Kidney capillary endothelial cell (primary cell): ENCODE results near the gene SCYL3.
"Not testable (repeated sequence)": the region's sequence is repeated elsewhere in the genome, so short reads cannot be mapped to it uniquely, and the experiment has no call there.

Experiments used
- DNase-seq: peaks from one replicate; pipeline ENCODE4 v3.0.0-alpha.2; 2018; ENCODE audit warnings: low spot score

The SCYL3 gene

DNA sequence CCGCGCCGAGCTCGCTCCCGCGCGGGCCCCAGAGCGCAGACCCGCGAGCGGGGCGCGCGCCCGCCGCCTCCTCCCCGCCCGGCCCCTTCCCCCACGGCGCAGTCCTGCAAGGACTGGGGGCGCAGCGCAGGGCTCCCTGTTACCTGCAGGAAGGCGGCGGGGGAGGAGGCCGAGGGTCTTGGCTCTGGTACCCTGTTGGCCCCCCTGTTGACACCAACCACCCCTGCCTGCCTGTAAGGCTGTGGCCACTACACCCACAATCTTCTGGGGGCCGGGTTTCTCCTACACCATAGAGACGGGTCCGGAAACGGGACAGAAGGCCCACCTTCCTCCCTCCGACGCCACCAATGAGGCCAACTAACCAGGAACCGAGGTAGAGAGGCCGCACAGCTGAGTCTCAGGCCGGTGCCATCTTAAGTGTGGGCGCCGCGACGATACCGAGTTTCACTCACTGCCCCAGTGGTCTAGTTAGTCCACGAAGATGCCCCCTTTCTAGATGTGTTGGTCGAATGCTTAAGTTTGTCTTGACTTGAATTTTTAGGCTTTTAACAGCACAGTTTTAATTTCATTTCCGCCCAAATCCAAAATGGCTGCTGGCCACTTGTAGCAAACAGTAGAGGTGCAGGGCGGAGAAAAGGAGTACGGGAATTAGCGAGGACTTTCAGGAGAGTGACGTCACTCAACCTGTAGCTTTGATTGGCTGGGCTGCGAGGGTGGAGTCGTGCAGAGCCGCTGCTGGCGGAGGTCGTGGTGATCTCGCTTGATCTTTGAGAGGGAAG is at the start of gene SCYL3:
SCYL3 (minus strand) TSS at position 252 of the 779 bp plus-strand sequence. CDS start 5,056 bp downstream, outside the sequence.
- peak; percentile 97 for DNase-seq

DNA sequence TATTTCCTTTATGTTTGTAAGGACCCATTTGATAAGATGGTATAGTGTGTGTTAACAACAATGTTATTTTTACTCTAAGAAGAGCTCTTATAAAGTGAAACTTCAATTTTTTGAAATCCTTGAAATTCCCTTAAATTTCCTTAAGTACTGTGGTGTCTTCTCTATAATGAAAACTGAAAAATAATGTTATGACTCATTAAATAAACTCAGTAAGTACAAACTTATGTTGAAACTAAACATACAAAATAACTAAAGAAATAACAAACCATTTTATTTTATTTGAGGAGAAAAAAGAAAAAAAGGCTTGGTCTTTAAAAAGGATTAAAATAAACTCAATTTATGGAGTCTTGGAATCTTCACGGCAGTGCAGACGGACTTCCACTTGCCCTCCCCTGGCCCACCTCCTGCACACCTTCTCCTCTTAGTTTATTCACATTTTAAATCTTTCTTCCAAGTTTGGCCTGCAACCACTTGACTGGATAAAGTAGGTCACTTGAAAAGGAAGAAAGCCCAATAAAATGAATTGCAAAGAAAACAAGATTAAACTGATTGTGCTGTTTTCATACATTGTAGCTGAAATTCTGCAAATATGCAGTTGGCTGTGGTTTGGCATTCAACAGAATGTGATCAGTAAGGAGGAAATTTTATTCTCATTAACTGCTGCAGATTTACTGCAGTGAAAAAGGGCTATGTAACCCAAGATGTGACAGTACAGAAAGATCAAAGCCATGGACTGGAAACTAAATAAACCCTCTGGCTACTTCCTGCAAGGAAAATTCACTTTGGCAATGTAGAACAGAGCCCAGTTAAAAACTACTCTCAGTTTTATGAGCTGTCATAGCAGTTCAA is 48.5 kb upstream of the SCYL3 start:
- no peak for DNase-seq

GRCh38 chr1:169933984-169934725 is 40.5 kb upstream of the SCYL3 start:
- DNase-seq = no peak

DNA sequence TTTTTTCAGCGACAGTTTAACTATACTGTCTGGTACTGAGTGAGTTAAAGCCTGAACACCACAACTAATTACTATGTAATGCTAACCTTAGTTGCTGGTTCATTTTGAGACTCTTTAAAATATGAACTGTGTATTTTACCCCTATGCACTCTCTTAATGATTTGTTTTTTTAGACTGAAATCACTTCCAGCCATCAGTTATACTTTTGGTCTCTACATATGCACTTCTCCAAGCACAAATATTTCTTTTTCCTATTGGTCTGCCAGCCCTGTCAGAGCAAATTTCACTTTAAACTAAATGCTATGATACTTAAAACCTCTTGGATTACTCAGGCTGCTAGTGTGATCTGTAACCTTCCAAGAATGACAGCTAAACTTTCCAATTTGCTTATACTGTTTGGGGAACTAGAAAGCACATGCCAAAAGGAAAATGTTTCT is 38.1 kb upstream of the SCYL3 start:
- no peak for DNase-seq

DNA sequence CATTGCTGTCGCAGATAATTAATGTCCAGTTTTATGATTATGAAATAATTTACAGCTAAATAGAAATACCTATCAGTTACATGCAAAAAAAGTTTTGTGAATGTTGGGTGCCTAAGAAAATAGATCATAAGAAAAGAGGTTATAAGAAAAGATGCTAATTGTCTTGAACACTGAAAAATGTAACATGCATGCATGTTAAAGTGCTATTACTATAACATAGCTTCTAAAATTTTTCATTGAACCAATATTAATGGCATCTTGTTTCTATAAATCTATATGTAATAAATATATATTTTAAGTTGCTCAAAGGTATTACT is 35.5 kb upstream of the SCYL3 start:
- no peak for DNase-seq

DNA sequence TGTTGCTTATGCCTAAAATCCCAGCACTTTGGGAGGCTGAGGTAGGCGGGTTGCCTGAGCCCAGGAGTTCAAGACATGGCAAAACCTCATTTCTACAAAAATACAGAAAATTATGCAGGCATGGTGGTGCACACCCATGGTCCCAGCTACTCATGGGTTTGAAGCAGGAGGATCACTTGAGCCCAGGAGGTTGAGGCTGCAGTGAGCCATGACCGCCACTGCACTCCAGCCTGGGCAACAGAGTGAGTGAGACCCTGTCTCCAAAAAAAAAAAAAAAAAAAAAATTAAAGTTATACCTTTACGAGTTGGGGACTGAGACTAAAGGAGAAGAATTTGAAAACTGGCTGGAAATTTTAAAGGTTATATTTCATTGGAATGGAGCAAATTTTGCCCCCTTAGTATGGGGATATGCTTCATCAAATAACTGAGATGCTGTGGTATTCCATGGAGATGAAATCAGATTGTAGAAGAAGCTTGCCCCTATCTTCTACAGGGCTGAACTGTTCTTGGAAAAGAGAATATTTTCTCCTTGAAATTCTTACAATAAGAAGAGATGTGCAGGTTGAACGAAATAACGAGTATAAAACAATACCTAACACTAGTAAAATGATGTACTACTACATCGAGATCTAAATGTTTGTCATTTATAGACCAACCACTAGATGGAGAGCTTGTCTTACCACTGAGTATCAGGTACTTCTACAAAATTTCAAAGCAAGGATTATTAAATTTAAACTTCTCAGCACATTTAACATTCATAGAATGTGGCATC is 34.9 kb upstream of the SCYL3 start:
- DNase-seq = peak; percentile 61

- DNase-seq = no peak
Measured at GRCh38 chr1:169925505-169926482, 32.1 kb upstream of the SCYL3 start.

- DNase-seq = no peak
Measured at GRCh38 chr1:169924829-169925228, 31.1 kb upstream of the SCYL3 start.

DNA sequence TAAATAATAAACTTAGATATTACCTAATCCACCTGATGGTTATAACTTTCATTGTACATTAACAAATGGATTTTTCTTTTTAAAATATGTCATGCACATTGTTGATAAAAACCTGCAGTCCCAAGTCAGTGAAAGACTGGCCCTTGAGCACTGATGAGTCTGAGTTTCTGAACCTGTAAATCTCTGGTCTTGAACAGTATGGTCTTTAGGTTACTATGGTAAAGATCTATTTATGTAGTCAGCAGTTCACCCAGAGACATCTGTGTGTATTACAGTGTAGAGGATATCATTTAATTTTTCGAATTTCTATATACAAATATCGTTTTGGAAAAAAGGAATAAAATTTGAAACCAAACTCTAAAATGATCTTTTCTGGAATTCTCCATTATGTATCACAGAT is 30.4 kb upstream of the SCYL3 start:
- no peak for DNase-seq

DNA sequence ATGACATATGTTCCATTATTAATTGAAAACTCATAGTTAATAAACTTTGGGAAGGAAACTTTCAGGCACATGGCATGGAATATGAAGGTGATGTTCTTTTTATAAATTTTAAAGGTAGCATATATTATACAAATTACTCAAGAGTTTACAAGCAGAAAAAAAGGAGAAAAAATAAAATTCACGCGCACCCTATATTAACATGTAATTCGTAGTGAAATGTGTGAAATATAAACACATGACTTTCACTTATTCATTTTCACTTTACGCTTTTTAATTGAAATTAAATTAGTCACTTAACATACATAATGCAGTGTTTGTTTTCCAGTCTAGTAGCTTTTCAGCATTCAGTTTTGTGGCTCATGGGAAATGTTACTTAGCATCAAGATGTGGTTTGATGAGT is 27.4 kb upstream of the SCYL3 start:
- DNase-seq = no peak

DNA sequence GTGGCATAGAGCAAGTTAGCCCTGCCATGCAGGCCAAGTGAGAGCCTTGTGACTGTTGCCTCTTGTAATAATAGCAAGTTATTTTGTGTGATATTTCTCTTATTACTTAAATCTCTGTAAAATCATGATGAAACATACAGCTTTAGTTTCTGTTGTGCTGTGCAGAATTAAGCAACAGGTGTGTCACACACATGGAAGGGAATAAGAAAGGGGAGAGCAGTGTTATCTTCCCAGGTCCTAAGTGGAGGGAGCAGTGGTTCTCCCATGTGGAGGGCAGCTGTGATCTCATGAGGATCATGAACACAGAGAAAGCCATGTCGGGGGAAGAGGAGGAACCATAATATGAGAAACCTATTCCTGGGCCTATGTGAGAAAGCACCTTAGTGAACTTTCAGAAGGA is 25.2 kb upstream of the SCYL3 start:
- DNase-seq = no peak

DNA sequence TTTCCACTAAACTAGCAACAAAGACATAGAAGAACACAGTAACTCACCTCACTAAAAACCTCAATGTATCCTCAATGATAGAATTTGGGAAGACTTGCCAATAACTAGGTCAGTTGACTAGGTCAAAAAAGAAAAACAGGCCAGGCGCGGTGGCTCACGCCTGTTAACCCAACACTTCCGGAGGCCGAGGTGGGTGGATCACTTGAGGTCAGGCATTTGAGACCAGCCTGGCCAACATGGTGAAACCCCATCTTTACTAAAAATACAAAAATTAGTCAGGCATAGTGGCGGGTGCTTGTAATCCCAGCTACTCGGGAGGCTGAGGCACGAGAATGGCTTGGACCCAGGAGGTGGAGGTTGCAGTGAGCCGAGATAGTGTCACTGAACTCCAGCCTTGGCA is 24.5 kb upstream of the SCYL3 start:
- DNase-seq = not testable (repeated sequence)

DNA sequence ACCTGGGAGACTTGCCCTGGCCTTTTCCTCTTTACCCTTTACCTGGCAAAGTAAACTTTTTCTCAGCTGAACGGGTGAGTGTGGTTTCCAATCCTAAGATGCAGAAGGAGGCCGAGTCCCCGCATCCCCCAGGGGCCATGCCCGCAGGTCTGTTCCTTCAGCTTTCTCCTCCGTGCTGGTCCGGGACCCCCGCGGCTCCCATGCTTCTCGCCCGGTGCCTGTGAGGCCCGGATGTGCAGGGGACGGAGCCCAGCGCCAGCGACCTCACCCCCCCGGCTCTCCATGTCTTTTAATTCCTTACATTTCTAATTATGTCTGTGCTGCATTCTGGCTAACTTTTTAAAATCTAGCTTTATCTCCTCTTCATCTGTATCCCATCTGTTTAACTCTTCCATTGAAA is 21.5 kb upstream of the SCYL3 start:
- no peak for DNase-seq

GRCh38 chr1:169914531-169914930 is 20.8 kb upstream of the SCYL3 start:
- DNase-seq = no peak

DNA sequence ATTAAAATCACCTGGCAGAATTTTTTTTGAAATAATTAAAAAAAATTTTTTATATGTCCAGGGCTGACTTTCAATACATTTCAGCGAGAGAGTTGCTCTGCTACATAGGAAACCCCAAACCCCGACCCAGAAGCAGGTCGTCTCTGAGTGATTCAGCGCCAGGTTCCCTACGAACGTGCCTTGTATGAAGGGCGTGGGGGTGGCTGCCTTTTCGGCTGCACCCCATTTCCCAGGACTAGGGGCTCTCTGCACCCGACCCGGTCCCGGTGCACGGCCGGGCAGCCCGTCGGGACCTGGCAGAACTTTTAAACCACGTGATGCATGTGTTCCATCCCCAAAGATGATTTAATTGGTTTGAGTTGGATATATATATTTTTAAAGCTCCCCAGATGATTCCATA is 15.8 kb upstream of the SCYL3 start:
- DNase-seq = no peak

- no peak for DNase-seq
Measured at GRCh38 chr1:169906938-169907337, 13.2 kb upstream of the SCYL3 start.

- DNase-seq = no peak
Measured at GRCh38 chr1:169904834-169905233, 11.1 kb upstream of the SCYL3 start.

DNA sequence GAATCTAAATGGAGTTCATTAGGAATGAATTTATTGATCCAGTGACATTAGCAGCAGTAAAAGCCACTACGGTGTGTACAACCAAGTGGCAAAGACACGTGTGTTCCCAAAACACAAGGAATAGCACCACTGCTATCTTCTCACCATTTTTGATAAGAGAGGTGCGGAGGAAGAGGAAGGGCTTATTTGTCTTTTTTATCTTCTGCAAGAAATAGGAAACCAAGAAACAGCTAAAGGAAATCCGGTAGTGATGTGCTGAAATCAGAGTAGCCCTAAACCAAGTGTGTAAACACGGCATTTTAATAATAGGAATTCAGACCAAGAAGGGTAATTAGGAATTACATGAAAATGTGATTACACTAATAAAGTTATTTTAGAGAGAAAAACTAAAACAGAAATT is 9.1 kb upstream of the SCYL3 start:
- DNase-seq = no peak

GRCh38 chr1:169901115-169901514 is 7.4 kb upstream of the SCYL3 start:
- DNase-seq = no peak

GRCh38 chr1:169900571-169900970 is 6.9 kb upstream of the SCYL3 start:
- DNase-seq = no peak
